Measurements from ENCODE around the gene TRAPPC14. TPM values are rescaled to one million over a fixed set of nuclear protein-coding genes. Genes with fewer than 3 reads are reported as not detected.

TRAPPC14 gene
- total RNA-seq, 6 donors from 2014 or later, result 12.6 to 108 (median 25.3) TPM

GRCh38 chr7:100159099-100159623 is 638 bp upstream of the TRAPPC14 start:
- Histone ChIP-seq H3K27me3 (no peaks in the 10 kb centered on the region), H3K27ac (peak overlapping the region in 3 of 4 donors; percentile 81 to 92 (median 89)), H3K4me3 (peak overlapping the region in 3 of 4 donors; percentile 83 to 98 (median 98)), H3K9me3 (no peaks in the 10 kb centered on the region), H3K36me3 (peaks cover 3 to 30% (median 23%) of the 10 kb centered on the region in 4 donors), H3K4me1 (peaks cover 10 to 31% (median 23%) of the 10 kb centered on the region in 4 donors)
- no peak for DNase-seq
- ATAC-seq (ENCODE audit: low FRiP score in 2 of 2), result no peak
- 59 to 62% methylated on average over 7 of the region's 7 CpGs for WGBS, 2 donors
- TF ChIP-seq POLR2AphosphoS5 (IDR thresholded peaks at IDR 0.05) (no peak), EP300 (IDR thresholded peaks at IDR 0.05) (no peak), POLR2A (IDR thresholded peaks at IDR 0.05) (no peak), CTCF (IDR thresholded peaks at IDR 0.05) (no peak)

GRCh38 chr7:100157334-100158228 is 942 bp downstream of the TRAPPC14 start:
- Histone ChIP-seq H3K27ac (peak overlapping the region; percentile 77 to 92 (median 85)), H3K4me1 (peaks cover 10 to 36% (median 27%) of the 10 kb centered on the region in 4 donors), H3K36me3 (peaks cover 3 to 45% (median 35%) of the 10 kb centered on the region in 4 donors), H3K27me3 (no peaks in the 10 kb centered on the region), H3K4me3 (peak overlapping the region; percentile 83 to 98 (median 94)), H3K9me3 (no peaks in the 10 kb centered on the region)
- ATAC-seq (ENCODE audit: low FRiP score in 2 of 2) (peak in 1 of 2 donors; percentile 54), DNase-seq (peak in 1 of 2 donors; percentile 83)
- no peak for TF ChIP-seq EP300 (IDR thresholded peaks at IDR 0.05)
- peak in 1 of 6 experiments; percentile 8 for TF ChIP-seq CTCF (IDR thresholded peaks at IDR 0.05)
- TF ChIP-seq POLR2AphosphoS5 (IDR thresholded peaks at IDR 0.05), result peak; percentile 29
- TF ChIP-seq POLR2A (IDR thresholded peaks at IDR 0.05), result no peak
- 45 to 48% methylated on average over 14 to 23 of the region's 32 CpGs for WGBS, 2 donors

GRCh38 chr7:100157069-100157333 is 1.5 kb downstream of the TRAPPC14 start:
- Histone ChIP-seq H3K27me3 (no peaks in the 10 kb centered on the region), H3K4me1 (peaks cover 10 to 36% (median 28%) of the 10 kb centered on the region in 4 donors), H3K36me3 (peaks cover 3 to 45% (median 36%) of the 10 kb centered on the region in 4 donors), H3K27ac (peak overlapping the region; percentile 6 to 92 (median 85)), H3K4me3 (peak overlapping the region in 1 of 4 donors; percentile 98), H3K9me3 (no peaks in the 10 kb centered on the region)
- TF ChIP-seq POLR2AphosphoS5 (IDR thresholded peaks at IDR 0.05) (no peak), EP300 (IDR thresholded peaks at IDR 0.05) (no peak), CTCF (IDR thresholded peaks at IDR 0.05) (no peak), POLR2A (IDR thresholded peaks at IDR 0.05) (no peak)
- 65 to 86% methylated on average over 5 of the region's 5 CpGs for WGBS, 2 donors
- ATAC-seq (ENCODE audit: low FRiP score in 2 of 2) (no peak), DNase-seq (no peak)

- ATAC-seq (ENCODE audit: low FRiP score in 2 of 2) (no peak), DNase-seq (no peak)
- peak overlapping the region in 1 of 4 donors; percentile 98 for H3K4me3 ChIP-seq
- peak overlapping the region in 3 of 4 donors; percentile 6 to 89 (median 81) for H3K27ac ChIP-seq
- no peaks in the 10 kb centered on the region for H3K27me3 ChIP-seq
- TF ChIP-seq EP300 (IDR thresholded peaks at IDR 0.05), result no peak
- TF ChIP-seq CTCF (IDR thresholded peaks at IDR 0.05), result no peak
- no peak for TF ChIP-seq POLR2AphosphoS5 (IDR thresholded peaks at IDR 0.05)
- no peak for TF ChIP-seq POLR2A (IDR thresholded peaks at IDR 0.05)
- 81 to 86% methylated on average over 16 of the region's 16 CpGs for WGBS, 2 donors
- H3K36me3 ChIP-seq, result peaks cover 3 to 45% (median 36%) of the 10 kb centered on the region in 4 donors
- no peaks in the 10 kb centered on the region for H3K9me3 ChIP-seq
- H3K4me1 ChIP-seq, result peaks cover 10 to 36% (median 31%) of the 10 kb centered on the region in 4 donors
Observed at GRCh38 chr7:100156331-100157068, 2.0 kb downstream of the TRAPPC14 start.
